HCT116 (cell line): ENCODE data around the gene PCDH15. TPM values are rescaled to one million over a fixed set of nuclear protein-coding genes. Genes with fewer than 3 reads are reported as not detected.

Source experiments
- ATAC-seq: fragments of 200-7000 bp; cut with Tn5 transposase; 2 replicates; pipeline ENCODE4 v1.9.1; 2020; ENCODE audit warnings: mild to moderate bottlenecking, moderate library complexity
- BruUV-seq: library from RNA; stranded (reverse); fragments of 400-500 nt; replicated peaks from 2 replicates; lab custom pipeline; 2021; lab: Mats Ljungman, UMichigan
- CTCF ChIA-PET: fragments of 300-600 bp; sonication (Branson Sonifier 250); formaldehyde crosslinking; loops from one replicate; lab custom pipeline; 2021; ENCODE audit warnings: antibody characterized with exemption; lab: Charles Lee
- POLR2A ChIA-PET: fragments of 300-600, 350-600 bp; sonication (Branson Sonifier 250); formaldehyde crosslinking; loops from one replicate; lab custom pipeline; 2021; ENCODE audit warnings: antibody characterized with exemption; lab: Charles Lee
- RAD21 ChIA-PET, 2 experiments: fragments of 300-600 bp; sonication (Branson Sonifier 250); formaldehyde crosslinking; loops; one replicate each; lab custom pipeline; 2023; ENCODE audit warnings: low total read pairs in 2 of 2; ENCODE audit not compliant: uncharacterized antibody in 2 of 2, unreplicated experiment in 2 of 2, low non-redundant PET in 1 of 2; lab: Charles Lee
- DNase-seq: peaks from one replicate; pipeline ENCODE4 v3.0.0-alpha.2; 2010; ENCODE audit warnings: low read depth, low spot score
- H2AFZ ChIP-seq: fragments of 200-600 bp; shearing (Covaris generic), sonication (generic); 2 replicates; pipeline ENCODE4 v1.6.1; 2017; ENCODE audit warnings: low read depth, mixed run types, mixed read lengths, antibody characterized with exemption, low read length; ENCODE audit not compliant: poor library complexity, severe bottlenecking
- H3K27ac ChIP-seq: 2 replicates; pipeline ENCODE4 v1.5.1; 2012; ENCODE audit warnings: low read depth, low read length
- H3K27me3 ChIP-seq: fragments of 200-600 bp; sonication (generic); 2 replicates; pipeline ENCODE4 v1.6.1; 2016; ENCODE audit warnings: mixed run types, low read length, mixed read lengths; ENCODE audit not compliant: insufficient read depth
- H3K36me3 ChIP-seq, 2 experiments: fragments of 200-500 bp in 1 of 2; fragments of 200-600 bp in 1 of 2; sonication (Bioruptor generic) in 1 of 2; sonication (generic) in 1 of 2; 2 replicates each; pipeline versions ENCODE4 v1.5.1 to v1.6.1; 2014 to 2016; ENCODE audit warnings: low read length in 2 of 2, inconsistent platforms in 1 of 2, mixed read lengths in 1 of 2, mixed run types in 1 of 2; ENCODE audit not compliant: insufficient read depth in 2 of 2, control insufficient read depth in 1 of 2
- H3K4me1 ChIP-seq, 2 experiments: fragments of 200-600 bp in 1 of 2; sonication (generic) in 1 of 2; 2 replicates each; pipeline versions ENCODE4 v1.5.1 to v1.6.1; 2012 to 2017; ENCODE audit warnings: low read length in 2 of 2, inconsistent platforms in 1 of 2, mild to moderate bottlenecking in 1 of 2, mixed read lengths in 1 of 2, mixed run types in 1 of 2, moderate library complexity in 1 of 2; ENCODE audit not compliant: insufficient read depth in 2 of 2, control insufficient read depth in 1 of 2
- H3K4me2 ChIP-seq: fragments of 200-600 bp; sonication (generic); 2 replicates; pipeline ENCODE4 v1.6.1; 2017; ENCODE audit warnings: mixed run types, low read length, mixed read lengths
- H3K4me3 ChIP-seq, 2 experiments: fragments of 200-600 bp in 1 of 2; sonication (generic) in 1 of 2; replicated peaks in 1 of 2; 2 replicates each; pipeline ENCODE4 v1.5.1; 2011 to 2016; ENCODE audit warnings: low read length in 2 of 2, control low read depth in 1 of 2, low read depth in 1 of 2, mild to moderate bottlenecking in 1 of 2, mixed read lengths in 1 of 2, mixed run types in 1 of 2
- H3K79me2 ChIP-seq: fragments of 200-600 bp; sonication (generic); 2 replicates; pipeline ENCODE4 v1.6.1; 2017; ENCODE audit warnings: mild to moderate bottlenecking, mixed run types, low read length, moderate library complexity, mixed read lengths; ENCODE audit not compliant: insufficient read depth
- H3K9ac ChIP-seq: fragments of 200-600 bp; sonication (generic); 2 replicates; pipeline ENCODE4 v1.6.1; 2016; ENCODE audit warnings: low read length, mixed read lengths
- H3K9me2 ChIP-seq: fragments of 200-600 bp; sonication (generic), shearing (Covaris generic); 2 replicates; pipeline ENCODE4 v1.6.1; 2017; ENCODE audit warnings: mixed run types, mild to moderate bottlenecking, moderate library complexity; ENCODE audit not compliant: insufficient read depth
- H3K9me3 ChIP-seq, 2 experiments: fragments of 200-500 bp in 1 of 2; fragments of 200-600 bp in 1 of 2; sonication (Bioruptor generic) in 1 of 2; sonication (generic) in 1 of 2; 2 replicates each; pipeline ENCODE4 v1.6.1; 2014 to 2017; ENCODE audit warnings: low read length in 2 of 2, mixed read lengths in 2 of 2, inconsistent platforms in 1 of 2, low read depth in 1 of 2, mild to moderate bottlenecking in 1 of 2, mixed run types in 1 of 2, moderate library complexity in 1 of 2; ENCODE audit not compliant: control insufficient read depth in 1 of 2, insufficient read depth in 1 of 2
- H4K20me1 ChIP-seq: fragments of 200-600 bp; sonication (generic), shearing (Covaris generic); 2 replicates; pipeline ENCODE4 v1.6.1; 2017; ENCODE audit warnings: mixed run types, mild to moderate bottlenecking, moderate library complexity; ENCODE audit not compliant: insufficient read depth
- EGR1 ChIP-seq: IDR thresholded peaks from 2 replicates; pipeline ENCODE4 v1.6.1; 2012; ENCODE audit warnings: low read depth
- ELF1 ChIP-seq: IDR thresholded peaks from 2 replicates; pipeline ENCODE4 v1.6.1; 2012; ENCODE audit warnings: low read depth, borderline replicate concordance
- EZH2 ChIP-seq: fragments of 200-600 bp; sonication (generic); IDR thresholded peaks from 2 replicates; pipeline ENCODE4 v1.6.1; 2017; ENCODE audit warnings: antibody characterized with exemption, mixed run types
- EZH2phosphoT487 ChIP-seq: fragments of 200-600 bp; IDR thresholded peaks from 2 replicates; pipeline ENCODE4 v1.6.1; 2018; ENCODE audit warnings: antibody characterized with exemption, borderline replicate concordance
- MAX ChIP-seq: IDR thresholded peaks from 2 replicates; pipeline ENCODE4 v1.6.1; 2012
- POLR2A ChIP-seq: IDR thresholded peaks from 2 replicates; pipeline ENCODE4 v1.7.0; 2011; ENCODE audit warnings: borderline replicate concordance; ENCODE audit not compliant: insufficient read depth, insufficient read length; ENCODE audit errors: extremely low read depth
- REST ChIP-seq: IDR thresholded peaks from 2 replicates; pipeline ENCODE4 v1.6.1; 2012; ENCODE audit warnings: low read depth
- intact Hi-C: fragments of 100-400 bp; cut with micrococcal nuclease; formaldehyde crosslinking; loops from 2 replicates; pipeline ENCODE4 v1.10.0; 2022
- total RNA-seq: library from RNA; stranded (reverse); gene quantifications from one replicate; pipeline ENCODE4 v1.2.1, GENCODE V29; 2021; ENCODE audit not compliant: unreplicated experiment

PCDH15 gene
- total RNA-seq, 1 experiment from 2014 or later, result not detected

- TF ChIP-seq REST (no peak), EZH2 (no peak)
These were observed 973.8 kb downstream of the PCDH15 start (continued) for GRCh38 chr10:53827261-53827660.

- H3K79me2 ChIP-seq, result no peaks in the 10 kb centered on the region
- no peaks in the 10 kb centered on the region for H4K20me1 ChIP-seq
- ChIA-PET CTCF (no interaction called here), POLR2A (no interaction called here), RAD21 (no interaction called here)
- H3K4me2 ChIP-seq, result no peak overlapping the region
- no peaks in the 10 kb centered on the region for H3K27me3 ChIP-seq
- peaks cover 5 to 19% of the 10 kb centered on the region in 2 experiments; a peak in 3 of 4 replicates for H3K9me3 ChIP-seq
- H3K4me1 ChIP-seq, result no peaks in the 10 kb centered on the region
- no peaks in the 10 kb centered on the region; a peak in 1 of 4 replicates for H3K36me3 ChIP-seq
- no TSS peak for BruUV-seq
- DNase-seq, result no peak
- ATAC-seq, result no peak
- no peak overlapping the region for H3K9ac ChIP-seq
- H3K27ac ChIP-seq, result no peak overlapping the region
- H2AFZ ChIP-seq, result no peak overlapping the region
- no peak overlapping the region for H3K4me3 ChIP-seq
- H3K9me2 ChIP-seq, result no peaks in the 10 kb centered on the region
- intact Hi-C loops, result no loop called here
- TF ChIP-seq ELF1, result no peak
- TF ChIP-seq POLR2A, result no peak
- no peak for TF ChIP-seq MAX
- no peak for TF ChIP-seq EGR1
- no peak for TF ChIP-seq EZH2phosphoT487
These were observed 992.2 kb downstream of the PCDH15 start for GRCh38 chr10:53808677-53809372.
